M059J (cell line): ENCODE results near the gene MAST2. TPM values are rescaled to one million over a fixed set of nuclear protein-coding genes. Genes with fewer than 3 reads are reported as not detected.
A peak's percentile ranks its signal among the peaks of the same experiment; 100 is the strongest.
"Not testable (repeated sequence)": the region's sequence is repeated elsewhere in the genome, so short reads cannot be mapped to it uniquely, and the experiment has no call there.

Experiments used
- DNase-seq: peaks from one replicate; pipeline ENCODE4 v3.0.0-alpha.2; 2012; ENCODE audit warnings: low read depth
- total RNA-seq: library from RNA; depleted of rRNA; stranded (reverse); fragments of >200 nt; shearing (Covaris generic); gene quantifications from 2 replicates; pipeline ENCODE4 v1.2.3, GENCODE V29; 2014

MAST2 gene
- total RNA-seq, 1 experiment from 2014 or later, result 15.7 TPM

- DNase-seq, result no peak
Measured at GRCh38 chr1:46020010-46020409, 216.6 kb downstream of the MAST2 start.

GRCh38 chr1:46021046-46021996 is 217.9 kb downstream of the MAST2 start:
- no peak for DNase-seq

- no peak for DNase-seq
Measured at GRCh38 chr1:46026531-46026930, 223.1 kb downstream of the MAST2 start.

- DNase-seq, result no peak
Measured at GRCh38 chr1:46027788-46028573, 224.6 kb downstream of the MAST2 start.

GRCh38 chr1:46030074-46030870 is 226.9 kb downstream of the MAST2 start:
- no peak for DNase-seq

GRCh38 chr1:46030876-46031660 is 227.7 kb downstream of the MAST2 start:
- DNase-seq, result peak; percentile 42

GRCh38 chr1:46034601-46035516 is 231.4 kb downstream of the MAST2 start:
- DNase-seq, result no peak

- DNase-seq, result peak; percentile 79
Measured at GRCh38 chr1:46036894-46037839, 233.8 kb downstream of the MAST2 start.

GRCh38 chr1:46039571-46040052 is 236.2 kb downstream of the MAST2 start:
- DNase-seq, result peak; percentile 75

GRCh38 chr1:46041551-46041950 is 238.1 kb downstream of the MAST2 start:
- DNase-seq, result no peak

GRCh38 chr1:46041974-46042373 is 238.6 kb downstream of the MAST2 start:
- no peak for DNase-seq

- no peak for DNase-seq
Measured at GRCh38 chr1:46043458-46044017, 240.1 kb downstream of the MAST2 start.

- DNase-seq, result no peak
Measured at GRCh38 chr1:46044116-46044515, 240.7 kb downstream of the MAST2 start.

GRCh38 chr1:46053734-46054133 is 250.3 kb downstream of the MAST2 start:
- DNase-seq, result no peak

- DNase-seq, result no peak
Measured at GRCh38 chr1:46056325-46056724, 252.9 kb downstream of the MAST2 start.

GRCh38 chr1:46057215-46057614 is 253.8 kb downstream of the MAST2 start:
- DNase-seq, result not testable (repeated sequence)

GRCh38 chr1:46057781-46058180 is 254.4 kb downstream of the MAST2 start:
- no peak for DNase-seq

- no peak for DNase-seq
Measured at GRCh38 chr1:46058936-46059335, 255.5 kb downstream of the MAST2 start.
